ENCODE data around the gene ERI3.

DNA sequence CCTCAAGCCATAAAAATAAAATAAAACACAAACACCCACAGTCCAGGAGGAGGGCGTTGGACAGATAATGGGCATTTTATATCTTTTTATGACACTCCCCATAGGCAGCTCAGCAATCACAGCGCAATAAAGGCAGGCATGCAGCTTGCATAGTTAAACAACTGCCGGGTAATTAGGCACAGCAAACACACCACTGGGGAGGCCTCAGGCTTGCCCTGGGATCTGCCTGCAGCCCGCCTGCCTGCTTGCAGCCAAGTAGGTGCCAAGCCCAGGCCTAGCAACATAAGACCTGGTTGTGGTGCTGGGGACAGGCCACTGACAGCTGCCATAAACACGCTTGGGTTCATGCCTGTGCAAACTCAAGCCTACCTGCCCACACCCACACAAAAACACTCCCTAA is 87.6 kb downstream of the ERI3 start:
- TF ChIP-seq, protein P1, sequence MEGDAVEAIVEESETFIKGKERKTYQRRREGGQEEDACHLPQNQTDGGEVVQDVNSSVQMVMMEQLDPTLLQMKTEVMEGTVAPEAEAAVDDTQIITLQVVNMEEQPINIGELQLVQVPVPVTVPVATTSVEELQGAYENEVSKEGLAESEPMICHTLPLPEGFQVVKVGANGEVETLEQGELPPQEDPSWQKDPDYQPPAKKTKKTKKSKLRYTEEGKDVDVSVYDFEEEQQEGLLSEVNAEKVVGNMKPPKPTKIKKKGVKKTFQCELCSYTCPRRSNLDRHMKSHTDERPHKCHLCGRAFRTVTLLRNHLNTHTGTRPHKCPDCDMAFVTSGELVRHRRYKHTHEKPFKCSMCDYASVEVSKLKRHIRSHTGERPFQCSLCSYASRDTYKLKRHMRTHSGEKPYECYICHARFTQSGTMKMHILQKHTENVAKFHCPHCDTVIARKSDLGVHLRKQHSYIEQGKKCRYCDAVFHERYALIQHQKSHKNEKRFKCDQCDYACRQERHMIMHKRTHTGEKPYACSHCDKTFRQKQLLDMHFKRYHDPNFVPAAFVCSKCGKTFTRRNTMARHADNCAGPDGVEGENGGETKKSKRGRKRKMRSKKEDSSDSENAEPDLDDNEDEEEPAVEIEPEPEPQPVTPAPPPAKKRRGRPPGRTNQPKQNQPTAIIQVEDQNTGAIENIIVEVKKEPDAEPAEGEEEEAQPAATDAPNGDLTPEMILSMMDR (IDR thresholded peaks at IDR 0.05; ENCODE audit: extremely low read depth in 1 of 2, insufficient read depth in 1 of 2, low read depth in 1 of 2, low read length in 2 of 2): no peak
- no peak for TF ChIP-seq JUN (IDR thresholded peaks at IDR 0.05; ENCODE audit: borderline replicate concordance, insufficient read depth, insufficient read length, low read depth)
- TF ChIP-seq POLR2A (IDR thresholded peaks at IDR 0.05; ENCODE audit: low read depth, low read length): no peak
- TF ChIP-seq MAX (IDR thresholded peaks at IDR 0.05; ENCODE audit: insufficient read depth, insufficient read length): no peak
- no peak for TF ChIP-seq POLR2AphosphoS5 (IDR thresholded peaks at IDR 0.05; ENCODE audit: insufficient read depth, low read depth, low read length)
- TF ChIP-seq FOS (IDR thresholded peaks at IDR 0.05; ENCODE audit: borderline replicate concordance, insufficient read depth, low read length): no peak
- no peak for TF ChIP-seq EZH2 (IDR thresholded peaks at IDR 0.05; ENCODE audit: borderline replicate concordance, low read depth, low read length, severe bottlenecking)
- no peak for TF ChIP-seq MYC (IDR thresholded peaks at IDR 0.05; ENCODE audit: low read depth, low read length)
- no peak for TF ChIP-seq GATA2 (IDR thresholded peaks at IDR 0.05; ENCODE audit: insufficient read depth, insufficient read length, low read depth, low read length)

Data from endothelial cell of umbilical vein (primary cell).